Left renal cortex interstitium (tissue), 4 donors: ENCODE measurements around the gene SRSF8. TPM values are rescaled to one million over a fixed set of nuclear protein-coding genes. Genes with fewer than 3 reads are reported as not detected.
"Not testable (repeated sequence)": the region's sequence is repeated elsewhere in the genome, so short reads cannot be mapped to it uniquely, and the experiment has no call there.

Experiments used
- DNase-seq, 4 donors: peaks; one replicate each; pipeline ENCODE4 v3.0.0-alpha.2; 2013; ENCODE audit warnings: low read depth in 4 of 4, low spot score in 2 of 4, missing footprints in 1 of 4
- polyA plus RNA-seq, 4 donors: library from polyadenylated mRNA; unstranded; fragments of 120-200 nt; gene quantifications; one replicate each; pipeline ENCODE4 v1.2.1, GENCODE V29; 2013; ENCODE audit not compliant: insufficient read length in 4 of 4

Gene SRSF8, protein sequence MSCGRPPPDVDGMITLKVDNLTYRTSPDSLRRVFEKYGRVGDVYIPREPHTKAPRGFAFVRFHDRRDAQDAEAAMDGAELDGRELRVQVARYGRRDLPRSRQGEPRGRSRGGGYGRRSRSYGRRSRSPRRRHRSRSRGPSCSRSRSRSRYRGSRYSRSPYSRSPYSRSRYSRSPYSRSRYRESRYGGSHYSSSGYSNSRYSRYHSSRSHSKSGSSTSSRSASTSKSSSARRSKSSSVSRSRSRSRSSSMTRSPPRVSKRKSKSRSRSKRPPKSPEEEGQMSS
- polyA plus RNA-seq: 10 to 100 TPM; 55.8 to 72.4 (median 64.6) TPM

DNA sequence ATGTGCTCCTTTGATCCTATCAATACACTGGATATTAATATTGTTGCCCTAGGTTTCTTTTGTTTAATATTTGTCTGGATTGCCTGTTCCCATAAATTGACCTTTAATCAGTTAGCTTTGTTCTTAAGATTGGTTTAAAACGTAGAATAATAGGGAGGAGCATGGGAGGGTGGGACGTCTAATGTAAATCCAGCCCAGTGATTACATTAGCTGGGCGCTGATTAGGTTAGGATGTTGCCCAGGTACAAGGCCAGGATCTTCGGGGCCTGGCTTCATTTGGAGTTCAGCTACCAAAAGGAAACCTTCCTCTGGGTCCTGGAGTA lies at the start of gene SRSF8:
SRSF8 (plus strand) TSS at position 204 of the 323 bp plus-strand sequence. CDS start 308 bp downstream, outside the sequence.
- DNase-seq: no peak

DNA sequence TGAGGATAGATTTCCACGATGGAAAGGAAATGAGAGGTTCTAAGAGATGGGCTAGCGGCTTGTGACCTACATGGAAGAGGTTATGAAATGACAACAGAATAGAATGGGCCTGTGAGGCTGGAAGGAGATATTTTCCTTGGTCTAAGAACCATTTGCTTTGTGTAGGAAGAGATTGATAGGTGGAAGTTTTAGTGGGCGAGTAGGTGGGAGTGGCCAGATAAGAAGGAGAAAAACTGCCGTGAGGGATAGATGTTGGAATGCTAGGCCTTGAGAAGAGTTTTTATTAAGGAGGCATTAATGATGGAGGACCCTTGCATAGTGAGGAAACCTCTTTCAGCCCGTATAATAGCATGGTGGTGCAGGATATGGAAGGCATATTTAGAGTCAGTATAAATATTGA lies 45.3 kb upstream of the SRSF8 start:
- not testable (repeated sequence) for DNase-seq

DNA sequence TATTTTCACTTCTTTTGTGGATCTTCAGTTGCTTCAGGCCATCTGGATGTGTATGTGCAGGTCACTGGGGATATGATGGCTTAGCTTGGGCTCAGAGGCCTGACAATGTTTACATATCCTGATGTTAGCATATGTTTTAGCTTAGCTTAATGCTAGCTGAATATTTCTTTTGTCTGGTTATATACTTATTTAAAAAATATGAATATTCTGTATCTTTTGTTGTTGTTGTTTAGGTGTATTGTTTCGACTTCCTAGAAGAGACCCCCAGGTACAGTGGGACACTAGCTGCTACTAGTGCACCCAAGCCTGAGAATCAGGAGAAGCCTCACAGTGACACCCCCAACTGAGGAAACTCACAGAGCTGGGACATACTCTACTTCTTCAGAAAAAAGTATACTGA lies 41.8 kb upstream of the SRSF8 start, which contains the start of gene KDM4E:
KDM4E (plus strand) TSS at position 301 of the 400 bp plus-strand sequence. CDS start 300 bp downstream, outside the sequence.
- no peak for DNase-seq

DNA sequence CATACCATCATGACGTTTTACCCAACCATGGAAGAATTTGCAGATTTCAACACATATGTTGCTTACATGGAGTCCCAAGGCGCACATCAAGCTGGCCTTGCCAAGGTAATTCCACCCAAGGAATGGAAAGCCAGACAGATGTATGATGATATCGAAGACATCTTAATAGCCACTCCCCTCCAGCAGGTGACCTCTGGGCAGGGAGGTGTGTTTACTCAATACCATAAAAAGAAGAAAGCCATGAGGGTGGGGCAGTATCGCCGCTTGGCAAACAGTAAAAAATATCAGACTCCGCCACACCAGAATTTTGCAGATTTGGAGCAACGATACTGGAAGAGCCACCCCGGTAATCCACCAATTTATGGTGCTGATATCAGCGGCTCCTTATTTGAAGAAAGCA lies 41.1 kb upstream of the SRSF8 start:
- DNase-seq: not testable (repeated sequence)

DNA sequence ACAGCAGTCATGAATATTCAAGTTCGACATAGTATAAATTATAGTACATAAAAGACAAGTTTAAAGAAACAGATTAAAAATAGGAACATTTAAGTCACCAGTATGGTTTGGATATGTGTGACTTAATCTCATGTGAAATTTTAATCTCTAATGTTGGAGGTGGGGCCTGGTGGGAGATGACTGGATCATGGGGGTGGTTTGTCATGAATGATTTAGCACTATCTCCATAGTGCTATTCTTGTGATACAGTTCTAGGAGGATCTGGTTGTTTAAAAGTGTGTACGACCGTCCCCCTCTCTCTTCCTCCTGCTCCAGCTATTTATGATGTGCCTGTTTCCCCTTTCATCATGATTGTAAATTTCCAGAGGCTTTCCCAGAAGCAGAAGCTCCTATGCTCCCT lies 38.4 kb upstream of the SRSF8 start:
- no peak for DNase-seq

DNA sequence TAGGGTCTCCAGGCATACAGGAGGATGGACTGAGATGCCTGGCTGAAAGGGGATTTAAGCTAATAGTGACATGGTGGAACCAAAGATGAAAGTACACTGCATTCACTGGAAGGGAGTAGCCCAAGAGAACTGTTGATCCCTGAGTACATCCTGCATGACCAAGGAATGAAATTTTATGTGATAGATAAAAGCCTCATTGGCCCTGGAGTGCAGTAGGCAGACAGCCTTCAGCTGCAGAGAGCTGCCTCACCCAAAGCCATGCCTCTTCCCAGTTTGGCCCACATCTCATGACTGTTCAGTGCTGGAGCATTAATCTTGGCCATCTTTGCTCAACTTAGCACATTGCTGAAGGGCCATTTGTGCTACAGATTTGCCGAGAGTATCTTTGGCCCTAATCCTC lies 33.7 kb upstream of the SRSF8 start:
- DNase-seq: no peak

DNA sequence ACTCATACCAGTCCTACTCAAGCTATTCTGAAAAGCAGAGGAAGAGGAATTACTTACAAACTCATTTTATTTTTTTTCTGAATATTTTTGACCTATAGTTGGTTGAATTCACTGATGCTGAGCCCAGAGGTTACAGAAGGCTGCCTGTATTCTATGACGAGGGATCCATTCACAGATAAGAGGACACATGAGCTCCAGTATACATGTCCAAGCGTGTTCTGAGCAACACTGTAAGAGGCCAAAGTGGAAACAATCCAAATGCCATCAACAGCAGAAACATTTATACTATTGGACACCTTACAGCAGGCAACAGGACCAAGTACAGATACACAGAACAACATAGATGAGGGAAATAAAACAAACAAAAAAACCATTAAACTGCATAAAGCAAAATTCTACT lies 31.4 kb upstream of the SRSF8 start:
- DNase-seq: no peak

DNA sequence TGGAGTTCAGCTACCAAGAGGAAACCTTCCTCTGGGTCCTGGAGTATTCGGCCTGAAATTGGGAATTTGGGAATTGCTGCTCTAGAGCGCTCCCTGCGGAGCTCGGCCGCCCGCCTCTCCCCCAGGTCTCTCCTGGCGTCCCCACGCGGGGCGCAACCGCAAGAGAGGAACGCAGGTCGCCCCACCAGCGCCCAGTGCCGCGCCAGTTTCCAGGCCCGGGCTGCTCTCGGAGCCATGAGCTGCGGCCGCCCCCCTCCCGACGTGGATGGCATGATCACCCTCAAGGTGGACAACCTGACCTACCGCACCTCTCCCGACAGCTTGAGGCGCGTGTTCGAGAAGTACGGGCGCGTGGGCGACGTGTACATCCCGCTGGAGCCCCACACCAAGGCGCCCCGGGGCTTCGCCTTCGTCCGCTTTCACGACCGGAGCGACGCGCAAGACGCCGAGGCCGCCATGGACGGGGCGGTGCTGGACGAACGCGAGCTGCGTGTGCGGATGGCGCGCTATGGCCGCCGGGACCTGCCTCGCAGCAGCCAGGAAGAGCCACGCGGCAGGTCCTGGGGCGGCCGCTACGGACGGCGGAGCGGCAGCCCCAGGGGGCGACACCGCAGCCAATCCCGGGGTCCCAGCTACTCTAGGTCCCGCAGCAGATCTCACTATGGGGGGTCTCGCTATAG lies 29.2 kb upstream of the SRSF8 start:
- not testable (repeated sequence) for DNase-seq

DNA sequence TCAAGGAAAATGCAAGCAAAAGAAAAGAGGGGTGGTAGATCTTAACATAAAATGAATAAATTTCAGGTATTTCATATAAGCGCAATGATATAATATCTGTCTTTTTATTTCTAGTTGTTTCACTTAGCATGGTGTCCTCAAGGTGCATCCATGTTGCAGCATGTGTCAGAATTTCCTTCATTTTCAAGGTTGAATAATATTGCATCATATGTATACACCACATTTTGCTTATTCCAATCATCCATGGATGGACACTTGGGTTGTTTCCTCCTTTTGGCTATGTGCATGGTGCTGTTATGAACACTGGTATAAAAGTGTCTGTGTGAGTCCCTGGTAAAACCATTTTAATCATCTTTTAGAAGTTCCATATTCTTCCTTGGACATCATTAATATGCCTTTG lies 24.5 kb upstream of the SRSF8 start:
- no peak for DNase-seq

DNA sequence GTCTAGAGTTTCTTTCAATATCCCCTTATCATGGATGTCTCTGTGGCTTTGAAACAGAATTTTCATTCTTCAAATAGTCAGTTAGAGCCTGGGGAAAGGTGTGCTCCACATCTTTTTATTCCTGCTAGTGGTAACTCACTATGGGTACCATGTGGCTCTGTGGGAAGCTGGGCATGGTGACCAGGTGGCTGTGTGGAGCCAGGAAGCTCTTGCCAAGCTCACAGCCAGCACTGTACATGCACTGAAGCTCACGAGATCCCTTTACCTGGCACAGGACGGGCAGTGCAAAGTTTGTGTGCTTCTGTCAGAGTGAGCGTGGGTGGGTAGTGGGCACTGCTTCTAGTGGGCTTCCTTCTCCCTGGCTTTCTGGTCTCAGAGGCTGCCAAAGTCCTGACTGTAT lies 23.8 kb upstream of the SRSF8 start:
- DNase-seq: no peak

DNA sequence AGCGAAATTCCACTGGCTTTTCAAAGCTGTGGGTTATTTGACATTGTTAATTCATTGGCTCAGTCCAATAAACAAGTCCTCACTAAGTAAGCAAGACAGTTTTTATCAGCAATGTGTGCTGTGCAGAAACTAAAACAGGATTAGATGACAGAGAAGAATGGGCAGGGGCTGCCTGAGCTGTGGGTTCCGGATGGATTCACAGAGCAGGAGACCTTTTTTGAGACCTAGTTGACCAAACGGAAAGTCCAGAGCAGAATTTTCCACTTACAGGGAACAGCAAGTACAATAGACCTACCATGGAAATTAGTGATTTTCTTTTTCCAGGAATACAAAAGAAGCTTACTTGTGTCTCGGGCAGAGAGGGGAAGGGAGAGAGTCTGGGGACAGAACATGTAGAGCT lies 22.7 kb upstream of the SRSF8 start:
- DNase-seq: no peak

DNA sequence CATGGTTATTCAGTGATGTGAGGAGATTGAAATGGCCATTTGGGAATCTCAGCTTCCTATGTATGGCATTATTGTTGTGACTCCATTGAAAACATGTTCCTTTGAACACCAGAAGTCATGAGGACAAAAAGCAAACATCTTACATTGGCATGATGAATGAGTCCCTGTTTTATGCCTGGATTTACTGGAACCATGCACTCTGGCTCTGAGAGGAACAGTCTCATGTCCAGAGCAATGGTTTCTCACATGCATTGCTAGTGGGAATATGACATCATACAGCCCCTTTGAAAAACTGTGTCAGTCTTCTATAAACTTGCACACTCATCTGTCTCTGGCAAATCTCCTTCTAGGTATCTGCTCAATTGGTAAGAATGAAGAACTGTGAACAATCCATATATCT lies 20.9 kb upstream of the SRSF8 start:
- no peak for DNase-seq

DNA sequence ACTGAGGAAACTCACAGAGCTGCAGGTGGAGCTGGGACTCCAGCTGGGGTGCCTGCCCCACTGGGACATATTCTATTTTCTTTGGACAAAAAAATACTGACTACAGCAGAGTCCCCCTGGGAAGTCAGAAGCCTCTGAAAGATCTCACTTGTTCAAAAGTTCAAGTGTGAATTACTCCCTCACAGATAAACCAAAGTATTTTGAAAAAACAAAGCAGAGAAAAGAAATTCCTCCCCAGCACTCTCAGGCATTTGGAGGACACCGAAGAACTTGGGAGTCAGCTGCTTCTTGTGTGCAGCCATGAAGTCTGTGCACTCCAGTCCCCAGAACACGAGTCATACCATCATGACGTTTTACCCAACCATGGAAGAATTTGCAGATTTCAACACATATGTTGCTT lies 17.6 kb upstream of the SRSF8 start, which contains the start of gene KDM4F:
KDM4F (plus strand) TSS at position 301 of the 400 bp plus-strand sequence.
- DNase-seq: not testable (repeated sequence)

DNA sequence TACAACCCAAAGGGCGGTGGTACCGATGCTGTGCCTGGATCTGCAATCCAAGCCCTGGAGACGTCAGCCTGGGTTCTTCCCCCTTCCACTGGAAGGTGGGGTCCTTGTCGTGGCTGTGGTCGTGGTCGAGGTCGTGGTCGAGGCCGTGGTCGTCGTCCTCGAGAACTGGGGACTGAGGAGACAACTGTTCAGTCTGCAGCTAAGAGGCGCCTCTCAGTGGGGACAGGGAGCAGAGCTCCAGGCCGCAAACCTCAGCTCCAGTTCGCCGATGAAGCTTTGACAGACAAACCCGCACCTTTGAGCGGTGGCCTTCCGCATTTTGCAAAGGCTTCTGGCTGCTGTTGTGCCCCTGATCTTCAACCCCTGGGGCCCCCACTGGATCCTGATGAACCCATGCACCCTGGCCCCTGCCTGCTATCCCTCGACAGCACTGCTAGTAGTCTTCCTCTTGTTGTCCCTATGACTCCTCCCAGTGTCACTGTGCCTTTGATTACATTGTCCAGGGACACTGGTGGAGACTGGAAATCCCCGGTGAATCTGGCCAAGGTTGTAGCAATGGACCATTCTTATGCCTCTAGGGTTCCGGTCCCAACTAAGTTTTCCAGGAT lies 16.0 kb upstream of the SRSF8 start:
- DNase-seq: no peak

DNA sequence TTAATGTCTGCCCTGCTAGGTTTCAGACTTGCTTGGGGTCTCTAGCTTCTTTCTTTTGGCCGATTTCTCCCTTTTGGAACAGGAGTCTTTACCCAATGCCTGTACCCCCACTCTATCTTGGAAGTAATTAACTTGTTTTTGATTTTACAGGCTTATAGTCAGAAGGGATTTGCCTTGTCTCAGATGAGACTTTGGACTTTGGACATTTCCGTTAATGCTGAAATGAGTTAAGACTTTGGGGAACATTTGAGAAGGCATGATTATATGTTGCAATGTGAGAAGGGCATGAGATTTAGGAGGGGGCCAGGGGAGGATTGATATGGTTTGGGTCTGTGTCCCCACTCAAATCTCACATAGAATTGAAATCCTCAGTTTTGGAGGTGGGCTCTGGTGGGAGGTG lies 12.4 kb upstream of the SRSF8 start:
- DNase-seq: no peak

DNA sequence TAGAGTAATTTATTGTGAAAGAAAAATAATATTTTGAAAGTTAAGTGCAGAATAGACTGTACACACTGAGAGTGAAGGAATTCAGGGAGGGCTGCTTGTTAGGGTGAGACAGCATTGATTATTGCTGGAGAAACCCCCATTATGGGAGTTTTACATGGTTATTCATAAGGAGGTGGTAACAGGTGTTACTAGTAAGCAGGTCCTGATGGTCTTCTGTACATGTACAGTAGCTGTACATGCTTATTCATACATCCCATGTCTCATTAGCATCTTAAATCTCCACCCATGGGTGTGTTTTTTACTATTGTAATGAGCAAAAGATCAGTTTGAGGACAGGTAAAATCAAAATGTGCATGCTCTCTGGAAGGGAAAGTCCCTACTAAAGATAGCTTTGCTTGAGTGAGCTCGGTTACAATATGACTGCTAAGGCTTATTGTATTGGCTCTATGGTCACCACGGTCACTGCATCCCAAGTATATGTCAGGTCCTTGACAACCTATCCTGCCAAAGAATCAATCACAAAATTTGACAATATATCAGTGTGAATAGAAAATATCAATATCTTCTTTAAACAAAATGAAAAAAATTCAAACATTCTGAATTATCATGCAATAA lies 11.3 kb upstream of the SRSF8 start:
- DNase-seq: no peak

DNA sequence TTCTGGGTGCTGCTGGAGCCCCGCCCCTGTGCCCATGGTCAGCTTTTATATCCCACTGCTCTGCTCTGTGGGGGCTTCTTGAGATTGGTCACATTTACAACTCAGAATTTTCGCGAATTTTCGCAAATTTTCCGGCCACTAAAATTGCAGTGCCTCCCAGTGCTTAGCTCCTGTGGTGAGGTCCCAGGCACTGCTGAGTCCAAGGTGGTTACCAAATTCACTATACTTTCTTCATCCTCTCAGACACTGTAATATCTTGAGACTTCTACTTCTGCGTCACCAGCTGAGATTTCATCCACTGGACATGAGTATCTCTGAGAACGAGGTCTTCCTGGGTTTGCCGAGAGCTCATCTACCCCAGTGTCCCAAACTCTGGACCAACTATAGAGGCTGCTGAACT lies 8.8 kb upstream of the SRSF8 start:
- DNase-seq: no peak

DNA sequence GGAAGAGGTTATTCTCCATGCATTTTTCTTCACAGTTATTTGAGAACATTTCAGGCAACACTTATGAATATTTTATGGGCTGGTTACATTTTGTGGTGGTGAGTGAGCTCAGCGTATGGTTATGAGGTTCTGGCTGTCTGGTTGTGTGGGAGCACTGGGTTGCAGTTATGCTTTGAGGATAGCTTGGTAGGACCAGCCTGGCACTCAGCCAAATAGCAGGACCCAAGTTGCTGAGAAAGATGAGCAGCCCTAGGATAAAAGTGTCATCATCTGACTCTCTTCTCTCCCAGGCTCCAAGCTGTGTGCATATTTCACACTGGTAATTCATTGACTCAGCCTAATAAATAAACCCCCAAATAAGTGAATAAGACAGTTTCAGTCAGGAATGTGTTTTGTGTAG lies 8.1 kb upstream of the SRSF8 start:
- DNase-seq: no peak

DNA sequence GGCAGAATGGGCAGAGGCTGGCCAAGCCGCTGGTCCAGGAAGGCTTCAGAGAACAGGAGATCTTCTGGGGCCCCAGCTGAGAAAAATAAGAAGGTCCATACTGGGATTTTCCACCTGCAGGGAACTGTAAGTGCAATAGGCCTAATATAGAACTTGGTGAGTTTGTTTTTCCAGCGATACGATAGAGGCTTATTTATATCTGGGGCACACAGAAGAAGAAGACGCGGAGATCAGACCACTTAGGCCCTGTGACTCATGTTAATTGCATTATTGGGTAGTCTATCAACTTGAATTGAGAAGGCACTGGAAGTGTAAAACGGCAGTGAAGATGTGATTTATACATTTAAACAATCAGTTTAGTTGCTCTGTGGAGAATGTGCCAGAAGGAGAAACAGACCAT lies 7.7 kb upstream of the SRSF8 start:
- no peak for DNase-seq

DNA sequence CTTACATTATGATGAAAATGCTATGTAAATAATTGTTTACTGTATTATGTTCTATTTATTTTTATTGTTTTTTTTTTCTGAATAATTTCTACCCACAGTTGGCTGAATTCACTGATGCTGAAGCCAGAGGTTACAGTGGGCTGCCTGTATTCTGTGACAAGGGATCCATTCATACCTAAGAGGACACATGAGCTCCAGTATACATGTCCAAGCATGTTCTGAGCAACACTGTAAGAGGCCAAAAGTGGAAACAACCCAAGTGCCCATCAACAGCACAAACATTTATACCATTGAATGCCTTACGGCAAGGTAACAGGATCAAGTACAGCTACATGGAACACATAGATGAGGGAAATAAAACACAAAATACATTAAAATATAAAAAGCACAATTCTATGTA lies 1.4 kb upstream of the SRSF8 start:
- no peak for DNase-seq

DNA sequence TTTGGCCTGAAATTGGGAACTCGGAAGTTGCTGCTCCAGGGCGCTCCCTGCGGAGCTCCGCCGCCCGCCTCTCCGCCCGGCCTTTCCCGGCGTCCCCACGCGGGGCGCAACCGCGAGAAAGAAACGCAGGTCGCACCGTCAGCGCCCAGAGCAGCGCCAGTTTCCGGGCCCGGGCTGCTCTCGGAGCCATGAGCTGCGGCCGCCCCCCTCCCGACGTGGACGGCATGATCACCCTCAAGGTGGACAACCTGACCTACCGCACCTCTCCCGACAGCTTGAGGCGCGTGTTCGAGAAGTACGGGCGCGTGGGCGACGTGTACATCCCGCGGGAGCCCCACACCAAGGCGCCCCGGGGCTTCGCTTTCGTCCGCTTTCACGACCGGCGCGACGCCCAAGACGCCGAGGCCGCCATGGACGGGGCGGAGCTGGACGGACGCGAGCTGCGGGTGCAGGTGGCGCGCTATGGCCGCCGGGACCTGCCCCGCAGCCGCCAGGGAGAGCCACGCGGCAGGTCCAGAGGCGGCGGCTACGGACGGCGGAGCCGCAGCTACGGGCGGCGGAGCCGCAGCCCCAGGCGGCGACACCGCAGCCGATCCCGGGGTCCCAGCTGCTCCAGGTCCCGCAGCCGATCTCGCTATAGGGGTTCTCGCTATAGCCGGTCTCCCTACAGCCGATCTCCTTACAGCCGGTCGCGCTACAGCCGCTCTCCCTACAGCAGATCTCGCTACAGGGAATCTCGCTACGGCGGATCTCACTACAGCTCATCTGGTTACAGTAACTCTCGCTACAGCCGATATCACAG lies 521 bp downstream of the SRSF8 start:
- DNase-seq: peak in 3 of 4 donors; percentile 63 to 73 (median 68)
